HepG2 (cell line): Measurements from ENCODE around the gene MLC1. TPM values are rescaled to one million over a fixed set of nuclear protein-coding genes. Genes with fewer than 3 reads are reported as not detected.

Experiments
- ATF6 ChIP-seq: sonication (generic); formaldehyde crosslinking; conservative IDR thresholded peaks from 2 replicates; pipeline ENCODE4 v1.4.0; 2020; ENCODE audit warnings: missing genetic modification reagents
- CBX1 ChIP-seq: IDR thresholded peaks from one replicate; pipeline ENCODE4 v1.6.1; 2016; ENCODE audit warnings: antibody characterized with exemption, low read depth
- HDAC6 ChIP-seq: fragments of 200-600 bp; sonication (generic); IDR thresholded peaks from 2 replicates; pipeline ENCODE4 v1.7.0; 2017; ENCODE audit warnings: mild to moderate bottlenecking, antibody characterized with exemption, low read length, low read depth
- MXD3 ChIP-seq: IDR thresholded peaks from 2 replicates; pipeline ENCODE4 v1.6.1; 2016; ENCODE audit warnings: mild to moderate bottlenecking, missing biosample characterization, missing genetic modification reagents
- TRIM24 ChIP-seq: sonication (generic); formaldehyde crosslinking; IDR thresholded peaks from 2 replicates; pipeline ENCODE4 v1.8.0; 2022; ENCODE audit warnings: mild to moderate bottlenecking, missing genetic modification reagents
- ZFYVE20 ChIP-seq: sonication (generic); formaldehyde crosslinking; IDR thresholded peaks from 2 replicates; pipeline ENCODE4 v1.8.0; 2023; ENCODE audit warnings: low read depth, mild to moderate bottlenecking, moderate library complexity, missing genetic modification reagents, borderline replicate concordance
- polyA plus RNA-seq, 8 experiments: library from polyadenylated mRNA; depleted of rRNA in 3 of 8; stranded (reverse) in 7 of 8; unstranded in 1 of 8; fragments of >200 nt; fragmentation: Illumina TruSeq in 4 of 8; extraction: Trizol in 4 of 8; gene quantifications; 2 replicates each; pipeline versions ENCODE4 v1.2.1 to v1.2.3, GENCODE V29; 2011 to 2016; ENCODE audit warnings: low read depth in 4 of 8, missing spikeins in 1 of 8, mixed read lengths in 1 of 8; ENCODE audit not compliant: insufficient read depth in 1 of 8
- total RNA-seq, 5 experiments: library from RNA; depleted of rRNA; stranded (reverse); fragments of >200 nt; fragmentation: Illumina TruSeq; extraction: Trizol; gene quantifications; 2 replicates each; pipeline ENCODE4 v1.2.3, GENCODE V29; 2016; ENCODE audit warnings: low read depth in 1 of 5
- TF ChIP-seq, protein P1 (sequence below): IDR thresholded peaks from 2 replicates; pipeline ENCODE4 v1.6.1; 2018; ENCODE audit warnings: missing genetic modification reagents, mild to moderate bottlenecking, missing compliant biosample characterization
- TF ChIP-seq, protein P2 (sequence below): sonication (generic); formaldehyde crosslinking; IDR thresholded peaks from 2 replicates; pipeline ENCODE4 v1.5.1; 2020; ENCODE audit warnings: missing genetic modification reagents, mild to moderate bottlenecking, borderline replicate concordance

MLC1 gene
- total and polyA plus RNA-seq, 2 of the 13 experiments (the other 11 are each of a cell fraction or from before 2014, with no cell fraction given), result not detected

DNA sequence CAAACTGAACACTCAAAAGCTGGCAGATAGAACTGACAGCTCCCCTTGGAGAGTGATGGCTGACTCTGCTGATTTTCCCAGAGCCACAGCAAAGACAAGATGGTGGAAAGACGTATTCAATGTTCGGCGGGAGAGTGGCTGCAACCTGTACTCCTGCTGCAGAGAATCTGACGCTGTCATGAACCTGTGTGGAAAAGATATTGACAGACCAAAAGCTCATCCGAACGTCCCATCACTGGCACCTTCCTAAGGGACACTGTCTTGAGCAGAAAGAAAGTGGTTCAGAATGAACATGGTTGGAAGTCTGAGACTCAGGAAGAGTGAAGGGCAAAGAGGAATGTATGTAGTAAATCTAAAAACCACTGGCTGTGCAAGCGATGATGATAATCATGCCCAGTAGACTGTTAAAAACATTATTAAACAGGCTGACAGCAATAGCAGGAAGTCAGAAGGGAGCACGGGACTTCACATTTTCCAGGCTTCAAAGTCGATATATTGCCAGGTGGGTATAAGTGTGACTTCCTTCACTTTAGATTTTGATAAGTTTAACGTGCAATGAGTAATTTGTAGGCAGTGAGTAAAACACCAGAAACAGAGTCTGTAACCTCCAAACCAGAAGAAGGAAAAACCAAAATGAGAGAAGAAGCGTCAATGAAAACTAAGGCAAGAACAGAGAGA lies 66.5 kb downstream of the MLC1 start (continued):
- TF ChIP-seq HDAC6, result no peak
- TF ChIP-seq MXD3, result no peak
- no peak for TF ChIP-seq ZFYVE20
- TF ChIP-seq CBX1, result no peak
- no peak for TF ChIP-seq ATF6
- TF ChIP-seq, protein P1, sequence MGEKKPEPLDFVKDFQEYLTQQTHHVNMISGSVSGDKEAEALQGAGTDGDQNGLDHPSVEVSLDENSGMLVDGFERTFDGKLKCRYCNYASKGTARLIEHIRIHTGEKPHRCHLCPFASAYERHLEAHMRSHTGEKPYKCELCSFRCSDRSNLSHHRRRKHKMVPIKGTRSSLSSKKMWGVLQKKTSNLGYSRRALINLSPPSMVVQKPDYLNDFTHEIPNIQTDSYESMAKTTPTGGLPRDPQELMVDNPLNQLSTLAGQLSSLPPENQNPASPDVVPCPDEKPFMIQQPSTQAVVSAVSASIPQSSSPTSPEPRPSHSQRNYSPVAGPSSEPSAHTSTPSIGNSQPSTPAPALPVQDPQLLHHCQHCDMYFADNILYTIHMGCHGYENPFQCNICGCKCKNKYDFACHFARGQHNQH, result no peak
- TF ChIP-seq TRIM24 (CRISPR knock-in tag), result no peak
- TF ChIP-seq, protein P2, sequence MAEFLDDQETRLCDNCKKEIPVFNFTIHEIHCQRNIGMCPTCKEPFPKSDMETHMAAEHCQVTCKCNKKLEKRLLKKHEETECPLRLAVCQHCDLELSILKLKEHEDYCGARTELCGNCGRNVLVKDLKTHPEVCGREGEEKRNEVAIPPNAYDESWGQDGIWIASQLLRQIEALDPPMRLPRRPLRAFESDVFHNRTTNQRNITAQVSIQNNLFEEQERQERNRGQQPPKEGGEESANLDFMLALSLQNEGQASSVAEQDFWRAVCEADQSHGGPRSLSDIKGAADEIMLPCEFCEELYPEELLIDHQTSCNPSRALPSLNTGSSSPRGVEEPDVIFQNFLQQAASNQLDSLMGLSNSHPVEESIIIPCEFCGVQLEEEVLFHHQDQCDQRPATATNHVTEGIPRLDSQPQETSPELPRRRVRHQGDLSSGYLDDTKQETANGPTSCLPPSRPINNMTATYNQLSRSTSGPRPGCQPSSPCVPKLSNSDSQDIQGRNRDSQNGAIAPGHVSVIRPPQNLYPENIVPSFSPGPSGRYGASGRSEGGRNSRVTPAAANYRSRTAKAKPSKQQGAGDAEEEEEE, result no peak
